ENCODE results near the gene NUMB.

Gene NUMB

DNA sequence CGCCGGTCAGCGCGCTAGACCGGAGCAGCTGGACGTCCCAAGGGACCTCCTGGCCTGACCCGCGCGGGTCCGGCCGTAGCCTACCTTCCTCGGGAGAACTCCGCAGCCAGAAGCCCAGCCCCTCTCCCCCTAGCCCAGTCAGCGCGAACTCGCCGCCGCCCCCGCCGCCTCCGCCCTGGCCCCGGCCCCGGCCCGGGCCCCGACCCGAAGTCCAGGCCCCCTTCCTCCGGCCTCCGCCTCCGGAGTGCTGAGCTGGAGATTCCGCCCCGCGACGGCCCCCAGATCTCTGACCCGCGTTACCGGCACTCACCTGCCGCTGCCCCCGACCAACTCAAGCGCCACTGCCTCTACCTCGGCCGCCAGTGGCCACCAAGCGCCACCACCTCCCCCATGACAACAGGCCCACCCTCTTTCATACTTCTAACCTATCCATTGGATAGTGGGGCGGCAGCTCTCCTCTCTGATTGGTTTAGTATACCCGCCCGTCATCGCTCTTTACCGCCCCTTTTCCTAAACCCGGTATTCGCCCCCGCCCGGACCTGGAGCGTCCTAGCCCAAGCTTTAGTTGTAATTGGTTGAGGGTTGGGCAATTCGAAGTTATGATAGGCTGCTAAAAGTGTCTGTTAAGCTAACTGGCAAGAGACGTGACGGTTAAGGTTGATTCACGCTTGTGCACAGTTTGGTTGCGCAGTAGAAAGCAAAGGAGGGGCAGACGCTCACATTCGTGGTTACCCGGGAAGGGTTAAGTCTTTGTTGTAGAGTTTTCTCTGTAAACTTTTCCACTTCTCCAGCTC lies at the start of gene NUMB:
Gene NUMB (minus strand): TSS at position 364 of the 794 bp plus-strand sequence. CDS start 102,795 bp downstream, outside the sequence.
- Histone ChIP-seq H3K9ac (ENCODE audit: low read depth in 1 of 2, low read length in 2 of 2) (peak within 1 kb of the TSS; percentile 84 to 94), H3K4me3 (ENCODE audit: low read length in 2 of 2) (peak within 1 kb of the TSS; percentile 78 to 90), H3K9me3 (ENCODE audit: control insufficient read depth in 2 of 2, low read length in 2 of 2) (no peaks in the 10 kb centered on the region), H3K36me3 (ENCODE audit: control insufficient read depth in 2 of 2, insufficient read depth in 2 of 2, low read length in 2 of 2) (no peaks in the 10 kb centered on the region), H3K27me3 (ENCODE audit: control insufficient read depth in 2 of 2, insufficient read depth in 2 of 2, low read length in 2 of 2) (no peaks in the 10 kb centered on the region), H3K27ac (ENCODE audit: low read depth in 2 of 2, low read length in 2 of 2) (peak within 1 kb of the TSS; percentile 90), H3K4me1 (ENCODE audit: control insufficient read depth in 2 of 2, insufficient read depth in 2 of 2, low read length in 2 of 2) (peaks cover 48 to 60% of the 10 kb centered on the region in 2 donors)

DNA sequence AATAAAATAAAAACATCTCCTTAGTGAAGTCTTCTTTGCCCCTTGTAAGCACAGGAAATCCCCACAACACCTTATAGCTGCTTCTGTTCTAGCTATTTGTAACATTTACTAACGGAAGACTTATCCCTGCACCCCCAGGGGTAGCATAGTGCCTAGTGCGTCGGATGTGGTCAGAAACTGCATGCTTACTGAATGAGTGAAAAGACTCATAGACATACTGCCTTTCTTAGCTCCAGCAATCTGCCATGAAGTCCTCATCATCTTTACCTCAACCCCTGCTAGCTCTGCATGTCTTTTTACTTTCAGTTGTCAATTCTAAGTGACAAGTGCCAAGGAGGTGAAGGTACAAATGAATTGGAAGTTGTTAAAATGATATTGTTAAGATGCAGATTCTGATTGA lies 45.3 kb upstream of the NUMB start:
- H3K9me3 ChIP-seq (ENCODE audit: control insufficient read depth in 2 of 2, low read length in 2 of 2) = no peaks in the 10 kb centered on the region
- H3K4me3 ChIP-seq (ENCODE audit: low read length in 2 of 2) = no peak overlapping the region
- no peaks in the 10 kb centered on the region for H3K4me1 ChIP-seq (ENCODE audit: control insufficient read depth in 2 of 2, insufficient read depth in 2 of 2, low read length in 2 of 2)
- no peaks in the 10 kb centered on the region for H3K36me3 ChIP-seq (ENCODE audit: control insufficient read depth in 2 of 2, insufficient read depth in 2 of 2, low read length in 2 of 2)
- H3K27me3 ChIP-seq (ENCODE audit: control insufficient read depth in 2 of 2, insufficient read depth in 2 of 2, low read length in 2 of 2) = no peaks in the 10 kb centered on the region
- H3K27ac ChIP-seq (ENCODE audit: low read depth in 2 of 2, low read length in 2 of 2) = no peak overlapping the region
- H3K9ac ChIP-seq (ENCODE audit: low read depth in 1 of 2, low read length in 2 of 2) = no peak overlapping the region

DNA sequence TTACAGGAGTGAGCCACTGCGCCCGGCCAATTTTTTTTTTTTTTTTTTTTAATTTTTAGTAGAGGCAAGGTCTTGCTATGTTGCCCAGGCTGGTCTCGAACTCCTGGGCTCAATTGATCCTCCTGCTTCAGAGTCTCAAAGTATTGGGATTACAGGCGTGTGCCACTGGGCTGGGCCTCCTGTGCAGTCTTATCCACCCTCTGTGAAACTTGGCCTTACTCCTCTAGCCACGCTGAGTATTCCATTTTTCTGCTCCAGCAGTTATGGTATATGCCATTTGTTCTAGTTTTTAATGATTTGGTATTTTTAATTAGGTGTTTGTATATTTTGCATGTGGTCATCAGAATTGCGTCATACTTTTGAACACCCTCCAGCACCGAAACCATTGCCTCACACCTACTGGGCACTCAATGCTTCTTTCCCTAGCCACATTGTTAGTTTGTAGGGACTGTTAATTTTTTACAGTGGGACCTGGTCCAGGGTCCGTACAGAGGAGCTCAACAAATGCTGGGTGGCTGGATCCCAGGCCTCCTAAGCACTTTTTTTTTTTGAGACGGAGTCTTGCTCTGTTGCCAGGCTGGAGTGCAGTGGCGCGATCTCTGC lies 43.8 kb upstream of the NUMB start:
- Histone ChIP-seq H3K27me3 (ENCODE audit: control insufficient read depth in 2 of 2, insufficient read depth in 2 of 2, low read length in 2 of 2) (no peaks in the 10 kb centered on the region), H3K27ac (ENCODE audit: low read depth in 2 of 2, low read length in 2 of 2) (no peak overlapping the region), H3K9ac (ENCODE audit: low read depth in 1 of 2, low read length in 2 of 2) (no peak overlapping the region), H3K4me1 (ENCODE audit: control insufficient read depth in 2 of 2, insufficient read depth in 2 of 2, low read length in 2 of 2) (no peaks in the 10 kb centered on the region), H3K36me3 (ENCODE audit: control insufficient read depth in 2 of 2, insufficient read depth in 2 of 2, low read length in 2 of 2) (no peaks in the 10 kb centered on the region), H3K4me3 (ENCODE audit: low read length in 2 of 2) (no peak overlapping the region), H3K9me3 (ENCODE audit: control insufficient read depth in 2 of 2, low read length in 2 of 2) (no peaks in the 10 kb centered on the region)

DNA sequence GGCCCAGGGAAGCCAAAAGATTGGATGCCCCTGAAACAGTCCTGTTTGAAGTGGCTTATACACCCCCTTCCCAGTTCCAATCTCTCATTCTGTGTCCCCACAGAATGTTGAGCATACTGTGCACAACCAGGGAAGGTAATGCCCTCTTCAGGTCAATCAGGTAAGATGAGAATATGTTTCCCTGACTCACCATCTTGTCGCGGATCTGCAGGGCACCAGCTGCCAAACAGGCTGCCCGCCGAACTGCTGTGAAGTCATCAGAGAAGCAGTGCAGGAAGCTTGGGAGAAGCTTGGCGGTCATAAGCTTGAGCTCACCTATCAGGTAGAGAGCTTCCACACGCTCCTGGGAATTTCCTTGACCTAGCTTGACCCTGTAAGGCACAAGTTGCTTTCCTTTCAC lies 42.0 kb upstream of the NUMB start:
- H3K4me1 ChIP-seq (ENCODE audit: control insufficient read depth in 2 of 2, insufficient read depth in 2 of 2, low read length in 2 of 2) = no peaks in the 10 kb centered on the region
- H3K27ac ChIP-seq (ENCODE audit: low read depth in 2 of 2, low read length in 2 of 2) = no peak overlapping the region
- no peaks in the 10 kb centered on the region for H3K27me3 ChIP-seq (ENCODE audit: control insufficient read depth in 2 of 2, insufficient read depth in 2 of 2, low read length in 2 of 2)
- no peaks in the 10 kb centered on the region for H3K9me3 ChIP-seq (ENCODE audit: control insufficient read depth in 2 of 2, low read length in 2 of 2)
- H3K9ac ChIP-seq (ENCODE audit: low read depth in 1 of 2, low read length in 2 of 2) = no peak overlapping the region
- H3K4me3 ChIP-seq (ENCODE audit: low read length in 2 of 2) = no peak overlapping the region
- H3K36me3 ChIP-seq (ENCODE audit: control insufficient read depth in 2 of 2, insufficient read depth in 2 of 2, low read length in 2 of 2) = no peaks in the 10 kb centered on the region

DNA sequence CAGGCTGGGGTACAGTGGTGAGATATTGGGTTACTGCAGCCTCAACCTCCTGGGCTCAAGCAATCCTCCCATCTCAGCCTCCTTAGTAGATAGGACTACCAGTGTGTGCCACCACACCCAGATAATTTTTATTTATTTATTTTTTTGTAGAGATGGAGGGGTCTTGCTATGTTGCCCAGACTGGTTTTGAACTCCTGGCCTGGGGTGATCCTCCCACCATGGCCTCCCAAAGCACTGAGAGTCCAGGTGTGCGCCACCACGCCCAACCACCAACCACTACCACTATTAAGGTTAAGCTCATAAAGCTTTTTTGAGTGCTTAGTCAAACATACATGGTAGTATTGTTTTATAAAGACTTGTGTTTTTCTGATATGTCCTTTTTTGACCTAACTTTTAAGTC lies 36.2 kb upstream of the NUMB start:
- Histone ChIP-seq H3K9me3 (ENCODE audit: control insufficient read depth in 2 of 2, low read length in 2 of 2) (no peaks in the 10 kb centered on the region), H3K27ac (ENCODE audit: low read depth in 2 of 2, low read length in 2 of 2) (no peak overlapping the region), H3K9ac (ENCODE audit: low read depth in 1 of 2, low read length in 2 of 2) (no peak overlapping the region), H3K36me3 (ENCODE audit: control insufficient read depth in 2 of 2, insufficient read depth in 2 of 2, low read length in 2 of 2) (peaks cover 0 to 4% of the 10 kb centered on the region in 2 donors), H3K27me3 (ENCODE audit: control insufficient read depth in 2 of 2, insufficient read depth in 2 of 2, low read length in 2 of 2) (no peaks in the 10 kb centered on the region), H3K4me1 (ENCODE audit: control insufficient read depth in 2 of 2, insufficient read depth in 2 of 2, low read length in 2 of 2) (peaks cover 13 to 16% of the 10 kb centered on the region in 2 donors), H3K4me3 (ENCODE audit: low read length in 2 of 2) (no peak overlapping the region)

DNA sequence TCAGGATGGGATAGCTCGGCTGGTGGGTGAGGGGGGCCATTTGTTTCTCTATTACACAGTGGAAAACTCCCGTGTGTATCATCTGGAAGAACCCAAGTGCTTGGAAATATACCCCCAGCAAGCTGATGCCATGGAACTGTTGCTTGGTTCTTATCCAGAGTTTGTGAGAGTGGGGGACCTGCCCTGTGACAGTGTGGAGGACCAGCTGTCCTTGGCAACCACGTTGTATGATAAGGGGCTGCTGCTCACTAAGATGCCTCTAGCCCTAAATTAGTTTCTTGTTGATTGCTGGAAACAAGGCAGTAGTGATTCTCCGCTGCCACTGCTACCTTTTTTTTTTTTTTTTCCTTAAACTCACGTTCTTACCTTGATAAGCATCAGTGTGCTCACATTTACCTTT lies 34.3 kb upstream of the NUMB start:
- Histone ChIP-seq H3K36me3 (ENCODE audit: control insufficient read depth in 2 of 2, insufficient read depth in 2 of 2, low read length in 2 of 2) (peaks cover 0 to 4% of the 10 kb centered on the region in 2 donors), H3K27me3 (ENCODE audit: control insufficient read depth in 2 of 2, insufficient read depth in 2 of 2, low read length in 2 of 2) (no peaks in the 10 kb centered on the region), H3K4me1 (ENCODE audit: control insufficient read depth in 2 of 2, insufficient read depth in 2 of 2, low read length in 2 of 2) (peaks cover 13 to 16% of the 10 kb centered on the region in 2 donors), H3K9ac (ENCODE audit: low read depth in 1 of 2, low read length in 2 of 2) (no peak overlapping the region), H3K27ac (ENCODE audit: low read depth in 2 of 2, low read length in 2 of 2) (no peak overlapping the region), H3K4me3 (ENCODE audit: low read length in 2 of 2) (no peak overlapping the region), H3K9me3 (ENCODE audit: control insufficient read depth in 2 of 2, low read length in 2 of 2) (no peaks in the 10 kb centered on the region)

DNA sequence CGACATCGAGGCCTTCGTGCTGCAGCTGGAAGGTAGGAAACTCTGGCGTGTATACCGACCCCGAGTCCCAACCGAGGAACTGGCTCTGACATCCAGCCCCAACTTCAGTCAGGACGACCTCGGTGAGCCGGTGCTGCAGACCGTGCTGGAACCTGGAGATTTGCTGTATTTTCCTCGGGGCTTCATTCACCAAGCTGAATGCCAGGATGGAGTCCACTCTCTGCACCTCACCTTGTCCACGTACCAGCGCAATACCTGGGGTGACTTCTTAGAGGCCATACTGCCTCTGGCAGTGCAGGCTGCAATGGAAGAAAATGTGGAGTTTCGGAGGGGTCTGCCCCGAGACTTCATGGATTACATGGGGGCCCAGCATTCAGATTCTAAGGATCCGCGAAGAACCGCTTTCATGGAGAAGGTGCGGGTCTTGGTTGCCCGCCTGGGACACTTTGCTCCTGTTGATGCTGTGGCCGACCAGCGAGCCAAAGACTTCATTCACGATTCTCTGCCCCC lies 33.8 kb upstream of the NUMB start:
- Histone ChIP-seq H3K4me3 (ENCODE audit: low read length in 2 of 2) (peak overlapping the region; percentile 82 to 87), H3K27me3 (ENCODE audit: control insufficient read depth in 2 of 2, insufficient read depth in 2 of 2, low read length in 2 of 2) (no peaks in the 10 kb centered on the region), H3K9ac (ENCODE audit: low read depth in 1 of 2, low read length in 2 of 2) (peak overlapping the region; percentile 56 to 86), H3K27ac (ENCODE audit: low read depth in 2 of 2, low read length in 2 of 2) (peak overlapping the region in 1 of 2 donors; percentile 90), H3K4me1 (ENCODE audit: control insufficient read depth in 2 of 2, insufficient read depth in 2 of 2, low read length in 2 of 2) (peaks cover 13 to 16% of the 10 kb centered on the region in 2 donors), H3K9me3 (ENCODE audit: control insufficient read depth in 2 of 2, low read length in 2 of 2) (no peaks in the 10 kb centered on the region), H3K36me3 (ENCODE audit: control insufficient read depth in 2 of 2, insufficient read depth in 2 of 2, low read length in 2 of 2) (peaks cover 0 to 4% of the 10 kb centered on the region in 2 donors)

DNA sequence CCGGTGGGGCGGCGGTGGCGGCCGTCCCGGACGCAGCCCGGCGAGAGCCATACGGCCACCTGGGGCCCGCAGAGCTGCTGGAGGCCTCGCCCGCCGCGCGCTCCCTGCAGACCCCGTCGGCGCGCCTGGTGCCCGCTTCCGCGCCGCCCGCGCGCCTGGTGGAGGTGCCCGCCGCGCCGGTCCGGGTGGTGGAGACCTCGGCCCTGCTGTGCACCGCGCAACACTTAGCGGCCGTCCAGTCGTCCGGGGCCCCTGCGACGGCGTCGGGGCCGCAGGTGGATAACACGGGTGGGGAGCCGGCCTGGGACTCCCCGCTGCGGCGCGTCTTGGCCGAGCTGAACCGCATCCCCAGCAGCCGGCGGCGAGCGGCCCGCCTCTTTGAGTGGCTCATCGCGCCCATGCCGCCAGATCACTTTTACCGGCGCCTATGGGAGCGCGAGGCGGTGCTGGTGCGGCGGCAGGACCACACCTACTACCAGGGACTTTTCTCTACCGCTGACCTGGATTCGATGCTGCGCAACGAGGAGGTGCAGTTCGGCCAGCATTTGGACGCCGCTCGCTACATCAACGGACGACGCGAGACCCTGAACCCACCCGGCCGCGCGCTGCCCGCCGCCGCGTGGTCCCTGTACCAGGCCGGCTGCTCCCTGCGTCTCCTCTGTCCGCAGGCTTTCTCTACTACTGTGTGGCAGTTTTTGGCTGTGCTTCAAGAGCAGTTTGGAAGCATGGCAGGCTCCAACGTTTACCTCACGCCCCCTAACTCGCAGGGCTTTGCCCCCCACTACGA lies 33.1 kb upstream of the NUMB start:
- Histone ChIP-seq H3K36me3 (ENCODE audit: control insufficient read depth in 2 of 2, insufficient read depth in 2 of 2, low read length in 2 of 2) (peaks cover 0 to 4% of the 10 kb centered on the region in 2 donors), H3K4me3 (ENCODE audit: low read length in 2 of 2) (peak overlapping the region; percentile 82 to 87), H3K4me1 (ENCODE audit: control insufficient read depth in 2 of 2, insufficient read depth in 2 of 2, low read length in 2 of 2) (peaks cover 13 to 16% of the 10 kb centered on the region in 2 donors), H3K27me3 (ENCODE audit: control insufficient read depth in 2 of 2, insufficient read depth in 2 of 2, low read length in 2 of 2) (no peaks in the 10 kb centered on the region), H3K9me3 (ENCODE audit: control insufficient read depth in 2 of 2, low read length in 2 of 2) (no peaks in the 10 kb centered on the region), H3K27ac (ENCODE audit: low read depth in 2 of 2, low read length in 2 of 2) (peak overlapping the region; percentile 90 to 91), H3K9ac (ENCODE audit: low read depth in 1 of 2, low read length in 2 of 2) (peak overlapping the region; percentile 75 to 86)

DNA sequence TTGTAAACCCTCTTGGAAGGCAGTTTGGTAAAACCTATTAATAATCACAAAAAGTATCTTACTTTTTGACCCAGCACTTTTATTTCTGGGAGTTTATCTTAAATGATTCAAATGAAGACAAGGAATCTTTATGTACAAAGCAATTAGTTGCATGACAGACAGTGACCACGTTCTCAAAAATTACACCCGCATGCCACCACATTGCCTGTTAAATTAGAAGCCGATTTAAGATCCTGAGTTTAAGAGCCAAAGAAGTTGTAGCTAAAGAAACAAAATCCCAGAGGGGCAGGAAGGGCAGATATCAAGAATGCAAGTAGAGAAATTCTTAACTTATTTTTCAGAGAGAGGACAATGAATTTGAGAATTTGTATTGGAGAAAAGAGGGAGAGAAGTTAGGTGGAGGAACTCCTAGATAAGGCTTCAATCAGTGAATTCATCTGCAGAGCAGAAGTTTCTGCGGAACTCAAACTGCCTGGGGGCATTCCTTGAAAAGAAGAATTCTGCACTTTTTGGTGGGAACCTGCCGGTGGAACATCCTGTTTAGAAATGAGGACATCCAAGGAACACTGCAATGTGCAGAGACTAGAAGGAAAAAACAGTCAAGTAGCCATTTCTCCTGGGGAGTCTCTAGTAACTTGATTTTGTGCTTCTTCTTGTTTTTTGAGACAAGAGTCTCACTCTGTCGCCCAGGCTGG lies 31.3 kb upstream of the NUMB start:
- no peaks in the 10 kb centered on the region for H3K27me3 ChIP-seq (ENCODE audit: control insufficient read depth in 2 of 2, insufficient read depth in 2 of 2, low read length in 2 of 2)
- peaks cover 0 to 4% of the 10 kb centered on the region in 2 donors for H3K36me3 ChIP-seq (ENCODE audit: control insufficient read depth in 2 of 2, insufficient read depth in 2 of 2, low read length in 2 of 2)
- peaks cover 13 to 16% of the 10 kb centered on the region in 2 donors for H3K4me1 ChIP-seq (ENCODE audit: control insufficient read depth in 2 of 2, insufficient read depth in 2 of 2, low read length in 2 of 2)
- no peak overlapping the region for H3K27ac ChIP-seq (ENCODE audit: low read depth in 2 of 2, low read length in 2 of 2)
- no peaks in the 10 kb centered on the region for H3K9me3 ChIP-seq (ENCODE audit: control insufficient read depth in 2 of 2, low read length in 2 of 2)
- no peak overlapping the region for H3K9ac ChIP-seq (ENCODE audit: low read depth in 1 of 2, low read length in 2 of 2)
- H3K4me3 ChIP-seq (ENCODE audit: low read length in 2 of 2) = no peak overlapping the region

Data from mucosa of rectum (tissue), 2 donors.